Heart left ventricle (tissue), 16 donors: ENCODE measurements around the gene STIP1. TPM values are rescaled to one million over a fixed set of nuclear protein-coding genes. Genes with fewer than 3 reads are reported as not detected.

Experiments
- ATAC-seq, 4 donors: fragments of 200-7000 bp; cut with Tn5 transposase; one replicate each; pipeline ENCODE4 v1.9.1; 2020 to 2022; ENCODE audit warnings: moderate library complexity in 4 of 4, mild to moderate bottlenecking in 3 of 4, moderate number of reproducible peaks in 1 of 4
- DNase-seq, 5 donors: peaks; one replicate each; pipeline ENCODE4 v3.0.0-alpha.2; 2020
- H3K27ac ChIP-seq, 12 donors: fragments of 200-600 bp; sonication (generic) in 4 of 12; one replicate each; pipeline versions ENCODE4 v1.5.0 to v1.8.0; 2016 to 2022; ENCODE audit warnings: mild to moderate bottlenecking in 2 of 12
- H3K27me3 ChIP-seq, 9 donors: fragments of 200-600 bp; sonication (generic) in 2 of 9; one replicate each; pipeline versions ENCODE4 v1.5.1 to v1.8.0; 2016 to 2022; ENCODE audit warnings: mild to moderate bottlenecking in 3 of 9
- H3K36me3 ChIP-seq, 9 donors: fragments of 200-600 bp; sonication (generic) in 2 of 9; one replicate each; pipeline versions ENCODE4 v1.5.0 to v1.8.0; 2018 to 2022; ENCODE audit warnings: mild to moderate bottlenecking in 2 of 9
- H3K4me1 ChIP-seq, 12 donors: fragments of 200-600 bp; sonication (generic) in 4 of 12; one replicate each; pipeline versions ENCODE4 v1.5.0 to v1.8.0; 2016 to 2022; ENCODE audit warnings: mild to moderate bottlenecking in 3 of 12
- H3K4me3 ChIP-seq, 12 donors: fragments of 200-600 bp; sonication (generic) in 4 of 12; one replicate each; pipeline versions ENCODE4 v1.5.0 to v1.8.0; 2017 to 2022; ENCODE audit warnings: mild to moderate bottlenecking in 9 of 12, moderate library complexity in 4 of 12
- H3K9me3 ChIP-seq, 12 donors: fragments of 200-600 bp; sonication (generic) in 4 of 12; one replicate each; pipeline versions ENCODE4 v1.5.0 to v1.8.0; 2016 to 2022; ENCODE audit warnings: mild to moderate bottlenecking in 1 of 12
- CTCF ChIP-seq, 12 donors: fragments of 200-600 bp; sonication (generic) in 4 of 12; IDR thresholded peaks; one replicate each; pipeline versions ENCODE4 v1.5.0 to v1.8.0; 2018 to 2022; ENCODE audit warnings: antibody characterized with exemption in 12 of 12, mild to moderate bottlenecking in 5 of 12
- POLR2A ChIP-seq, 2 donors: fragments of 450-650 bp; IDR thresholded peaks; one replicate each; pipeline ENCODE4 v1.6.1; 2017; ENCODE audit warnings: antibody characterized with exemption in 2 of 2, mild to moderate bottlenecking in 2 of 2, moderate library complexity in 2 of 2
- WGBS, 4 donors: extraction: QIAGEN DNeasy Blood & Tissue Kit in 2 of 4; methylation state at CpG; one replicate each; pipeline versions ENCODE4 v1.1.5 to v1.1.7; 2013 to 2018; 5-methylcytosine and 5-hydroxymethylcytosine counted together
- intact Hi-C, 10 donors: fragments of 100-400 bp; cut with DNase I; formaldehyde crosslinking; loops; one replicate each; pipeline versions ENCODE4 v1.11.1 to v1.14.2; 2022
- polyA plus RNA-seq, 2 donors: library from polyadenylated mRNA; stranded (reverse); fragments of 200-250 nt; gene quantifications; one replicate each; pipeline ENCODE4 v1.2.3, GENCODE V29; 2013
- total RNA-seq, 9 donors: library from RNA; depleted of rRNA in 2 of 9; stranded (reverse); fragments of >200 nt in 2 of 9; fragmentation: NEBNext Ultra II Directional in 3 of 9; extraction: Animal tissue kit (Norgen Biotek cat#: 25700) in 3 of 9; gene quantifications; one replicate each; pipeline versions ENCODE4 v1.1.0 to v1.2.4, GENCODE V29; 2016 to 2023
- donor health status: ischemic (EF 13 %, LVEDD 7.1; RV severe dilation, severe dysfunction).
- donor health status: healthy with polysubstance abuse.
- donor health status: DM: no; HTN: yes; CAD: no.
- donor health status: DM: no; HTN: no; CAD: no.
- donor health status: ischemic (EF 25% LVEDD 6.9; RV normal size, moderate dysfunction).
- donor health status: ischemic (EF 25% LVEDD 5.7; RV mildly dilated, moderate dysfunction).
- donor health status: healthy.
- donor health status: DM: yes; HTN: yes; CAD: no.
- donor health status: ischemic (EF 35%, LVEDD 5.7; RV mildly dilated, moderate dysfunction).
- donor health status: nonischemic (EF 11% LVEDD 7.7; RV severe dilation, severe dysfunction).
- donor health status: DM: yes; HTN: yes; CAD: no.
- donor health status: PGD.
- donor health status: ischemic (EF 29% LVEDD 5.4; RV normal size, mild dysfunction).
- donor health status: nonischemic (EF 23%, LVEDD 6.1; RV moderate dilation, normal function).

Gene STIP1
- total and polyA plus RNA-seq, 11 donors = 68.8 to 175 (median 88.8) TPM

DNA sequence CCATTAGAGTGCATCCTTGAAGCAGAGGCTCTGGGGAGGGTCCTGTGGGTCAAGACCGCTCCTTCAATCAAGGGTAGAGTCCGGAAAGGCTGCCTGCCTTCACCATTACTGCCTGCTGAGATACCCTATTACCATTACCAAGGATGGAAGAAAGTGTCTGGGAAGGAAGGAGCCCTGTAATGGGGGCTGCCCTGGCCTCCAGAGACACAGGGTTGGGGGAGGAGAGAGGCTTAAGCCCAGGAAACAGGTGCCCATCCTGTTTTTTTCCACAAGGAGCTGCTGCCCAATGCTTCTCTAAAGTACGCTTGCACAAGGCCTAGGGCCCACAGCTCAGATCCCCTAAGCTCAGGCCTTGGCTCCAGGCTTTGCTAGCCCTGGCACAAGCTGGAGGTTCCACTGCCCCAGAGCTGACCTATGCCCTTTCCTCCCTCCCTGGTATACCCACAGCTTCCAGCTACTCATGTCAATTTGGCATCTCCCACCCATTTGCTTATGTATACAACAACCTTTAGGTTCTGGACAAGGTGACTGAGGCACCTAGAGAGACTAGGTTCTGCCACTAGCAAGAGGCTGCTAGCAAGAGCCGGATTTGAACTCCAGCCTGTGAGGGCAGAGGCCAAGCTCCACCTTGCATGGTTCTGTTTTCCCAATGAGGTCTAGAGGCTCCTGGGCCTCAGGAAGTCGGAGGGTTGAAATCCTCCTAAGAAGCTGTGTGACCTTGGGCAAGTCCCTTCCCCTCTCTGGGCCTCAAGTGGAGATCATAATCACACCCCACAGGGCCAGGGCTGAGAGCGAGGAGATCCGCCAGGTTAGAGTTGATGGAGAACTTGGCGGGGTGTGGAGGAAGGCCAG, 63.8 kb downstream of the STIP1 start:
- 89 to 95% (median 92%) methylated on average over 7 to 8 of the region's 8 CpGs for WGBS, 4 donors
- H3K9me3 ChIP-seq = no peaks in the 10 kb centered on the region
- H3K4me1 ChIP-seq = peaks cover 5 to 69% (median 39%) of the 10 kb centered on the region in 12 donors
- no peak overlapping the region for H3K27ac ChIP-seq
- no peak for DNase-seq
- intact Hi-C loops = loop anchor here in 4 of 10 donors (2.0 to 10.0 kb wide), 4 partner anchors 19 to 55 kb away; partner anchors contain the start of genes CATSPERZ (in 3 of the 4) and ESRRA (in 1 of the 4)
- H3K27me3 ChIP-seq = no peaks in the 10 kb centered on the region
- TF ChIP-seq POLR2A (IDR thresholded peaks at IDR 0.05) (no peak), CTCF (IDR thresholded peaks at IDR 0.05) (no peak)
- ATAC-seq = no peak
- H3K4me3 ChIP-seq = no peak overlapping the region
- H3K36me3 ChIP-seq = peaks cover 0 to 5% (median 4%) of the 10 kb centered on the region in 9 donors

GRCh38 chr11:64250415-64251015, 64.5 kb downstream of the STIP1 start:
- intact Hi-C loops = loop anchor here in 4 of 10 donors (1.0 to 10.0 kb wide), 6 partner anchors 18 to 54 kb away; partner anchors contain the start of genes CATSPERZ (in 3 of the 4) and ESRRA (in 1 of the 4)
- no peak for ATAC-seq
- Histone ChIP-seq H3K27ac (peak overlapping the region in 6 of 12 donors; percentile 10 to 92 (median 65)), H3K36me3 (peaks cover 0 to 12% (median 6%) of the 10 kb centered on the region in 9 donors), H3K4me1 (peaks cover 5 to 62% (median 36%) of the 10 kb centered on the region in 12 donors), H3K9me3 (no peaks in the 10 kb centered on the region), H3K27me3 (no peaks in the 10 kb centered on the region), H3K4me3 (peak overlapping the region; percentile 20 to 100 (median 88))
- WGBS, 4 donors = 21 to 23% (median 23%) methylated on average over 13 of the region's 13 CpGs
- TF ChIP-seq POLR2A (IDR thresholded peaks at IDR 0.05) = no peak
- no peak for TF ChIP-seq CTCF (IDR thresholded peaks at IDR 0.05)
- no peak for DNase-seq

GRCh38 chr11:64251016-64251752, 65.2 kb downstream of the STIP1 start, which contains the start of gene PLCB3:
PLCB3 (plus strand) TSS chr11:64251530; CDS start chr11:64251650, 120 bp downstream.
- Histone ChIP-seq H3K4me1 (peaks cover 5 to 55% (median 33%) of the 10 kb centered on the region in 12 donors), H3K4me3 (peak within 1 kb of the TSS; percentile 62 to 100 (median 92)), H3K27ac (peak within 1 kb of the TSS in 11 of 12 donors; percentile 62 to 92 (median 79)), H3K36me3 (peaks cover 0 to 19% (median 13%) of the 10 kb centered on the region in 9 donors), H3K27me3 (no peaks in the 10 kb centered on the region), H3K9me3 (no peaks in the 10 kb centered on the region)
- ATAC-seq (peak; percentile 21 to 64 (median 50)), DNase-seq (peak in 4 of 5 donors; percentile 65 to 85 (median 72))
- WGBS, 4 donors = 0 to 2% (median 1%) methylated on average over 21 to 75 of the region's 75 CpGs
- TF ChIP-seq POLR2A (IDR thresholded peaks at IDR 0.05) (peak in 1 of 2 donors; percentile 68), CTCF (IDR thresholded peaks at IDR 0.05) (peak; percentile 49 to 94 (median 80))
- intact Hi-C loops = loop anchor here in 4 of 10 donors (1.0 to 10.0 kb wide), 6 partner anchors 17 to 54 kb away; partner anchors contain the start of genes CATSPERZ (in 3 of the 4) and ESRRA (in 1 of the 4)
